GM06990 (cell line): ENCODE measurements around the gene KIAA1755.

ENCODE experiments used
- DNase-seq: peaks from one replicate; pipeline ENCODE4 v3.0.0-alpha.2; 2011; ENCODE audit not compliant: insufficient read length; ENCODE audit errors: extremely low read depth
- H3K27me3 ChIP-seq: replicated peaks from 2 replicates; pipeline ENCODE4 v1.6.0; 2011; ENCODE audit warnings: low read length; ENCODE audit not compliant: control insufficient read depth, insufficient read depth
- H3K36me3 ChIP-seq: 2 replicates; pipeline ENCODE4 v1.5.1; 2011; ENCODE audit warnings: low read length; ENCODE audit not compliant: control insufficient read depth, insufficient read depth
- H3K4me3 ChIP-seq: replicated peaks from 2 replicates; pipeline ENCODE4 v1.5.1; 2011; ENCODE audit warnings: low read depth, mild to moderate bottlenecking, control low read depth, low read length
- TF ChIP-seq, protein P1 (sequence below): IDR thresholded peaks from 2 replicates; pipeline ENCODE4 v1.5.1; 2011; ENCODE audit warnings: low read length, control low read depth, mild to moderate bottlenecking, inconsistent platforms; ENCODE audit not compliant: insufficient read depth, poor library complexity, severe bottlenecking

KIAA1755 gene

GRCh38 chr20:38306379-38306778, 45.8 kb upstream of the KIAA1755 start:
- no peak for DNase-seq
- no peaks in the 10 kb centered on the region; the same call in none of the 2 replicates for H3K27me3 ChIP-seq
- no peaks in the 10 kb centered on the region for H3K36me3 ChIP-seq
- TF ChIP-seq, protein P1, sequence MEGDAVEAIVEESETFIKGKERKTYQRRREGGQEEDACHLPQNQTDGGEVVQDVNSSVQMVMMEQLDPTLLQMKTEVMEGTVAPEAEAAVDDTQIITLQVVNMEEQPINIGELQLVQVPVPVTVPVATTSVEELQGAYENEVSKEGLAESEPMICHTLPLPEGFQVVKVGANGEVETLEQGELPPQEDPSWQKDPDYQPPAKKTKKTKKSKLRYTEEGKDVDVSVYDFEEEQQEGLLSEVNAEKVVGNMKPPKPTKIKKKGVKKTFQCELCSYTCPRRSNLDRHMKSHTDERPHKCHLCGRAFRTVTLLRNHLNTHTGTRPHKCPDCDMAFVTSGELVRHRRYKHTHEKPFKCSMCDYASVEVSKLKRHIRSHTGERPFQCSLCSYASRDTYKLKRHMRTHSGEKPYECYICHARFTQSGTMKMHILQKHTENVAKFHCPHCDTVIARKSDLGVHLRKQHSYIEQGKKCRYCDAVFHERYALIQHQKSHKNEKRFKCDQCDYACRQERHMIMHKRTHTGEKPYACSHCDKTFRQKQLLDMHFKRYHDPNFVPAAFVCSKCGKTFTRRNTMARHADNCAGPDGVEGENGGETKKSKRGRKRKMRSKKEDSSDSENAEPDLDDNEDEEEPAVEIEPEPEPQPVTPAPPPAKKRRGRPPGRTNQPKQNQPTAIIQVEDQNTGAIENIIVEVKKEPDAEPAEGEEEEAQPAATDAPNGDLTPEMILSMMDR = no peak
- H3K4me3 ChIP-seq = no peak overlapping the region

DNA sequence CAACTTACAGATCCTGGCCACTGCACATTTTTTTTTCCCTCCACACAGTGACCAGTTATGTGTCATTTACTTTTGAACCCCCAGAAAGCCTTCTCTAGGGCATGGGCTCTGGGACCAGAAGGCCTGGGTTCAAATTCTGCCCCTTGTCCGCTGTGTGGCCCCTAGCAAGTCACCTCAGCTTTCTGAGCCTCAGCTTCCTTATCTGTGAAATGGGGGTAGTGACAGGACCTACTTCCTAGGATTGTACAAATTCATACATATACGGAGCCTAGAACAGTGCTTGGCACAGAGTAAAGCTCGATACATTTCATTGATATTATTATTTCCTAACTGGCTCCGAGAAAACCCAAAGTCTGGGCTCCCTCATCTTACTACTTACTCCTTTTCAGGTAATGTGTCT, 45.0 kb upstream of the KIAA1755 start:
- H3K27me3 ChIP-seq = no peaks in the 10 kb centered on the region; the same call in none of the 2 replicates
- TF ChIP-seq, protein P1 = no peak
- H3K36me3 ChIP-seq = no peaks in the 10 kb centered on the region
- DNase-seq = no peak
- no peak overlapping the region for H3K4me3 ChIP-seq

GRCh38 chr20:38304845-38305447, 44.4 kb upstream of the KIAA1755 start:
- TF ChIP-seq, protein P1 = peak; percentile 70
- Histone ChIP-seq H3K27me3 (no peaks in the 10 kb centered on the region; the same call in none of the 2 replicates), H3K36me3 (no peaks in the 10 kb centered on the region), H3K4me3 (no peak overlapping the region)
- DNase-seq = no peak

- TF ChIP-seq, protein P1 = no peak
- DNase-seq = no peak
- H3K4me3 ChIP-seq = no peak within 1 kb of the TSS
These were observed 43.4 kb upstream of the KIAA1755 start, which contains the start of gene BPI for GRCh38 chr20:38303908-38304379. TSS of gene BPI (plus strand) at chr20:38304156. CDS start at chr20:38304224, 68 bp downstream.

DNA sequence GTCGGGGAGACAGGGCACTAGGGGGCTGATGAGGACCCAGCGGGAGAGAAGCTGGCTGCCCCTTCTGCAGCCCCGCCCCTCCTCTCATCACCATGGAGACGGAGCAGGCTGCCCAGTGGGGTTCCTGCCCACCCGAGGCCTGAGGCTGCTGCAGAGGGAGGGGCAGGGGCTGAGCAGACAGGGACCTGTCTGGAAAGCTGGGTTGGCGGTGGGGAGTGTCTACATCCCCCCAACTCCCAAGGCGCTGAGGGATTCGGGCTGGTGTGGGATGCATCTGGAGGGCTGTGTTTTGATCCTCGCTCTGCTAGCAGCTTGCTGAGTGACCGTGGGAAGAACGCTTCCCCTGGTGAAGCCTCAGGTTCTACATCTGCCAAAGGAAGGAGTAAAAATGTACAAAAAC, 42.3 kb upstream of the KIAA1755 start:
- H3K27me3 ChIP-seq = no peaks in the 10 kb centered on the region; the same call in none of the 2 replicates
- no peak overlapping the region for H3K4me3 ChIP-seq
- DNase-seq = no peak
- no peaks in the 10 kb centered on the region for H3K36me3 ChIP-seq
- TF ChIP-seq, protein P1 = no peak

More at GRCh38 chr20:38303908-38304379, 43.4 kb upstream of the KIAA1755 start, which contains the start of gene BPI:
- no peaks in the 10 kb centered on the region; the same call in none of the 2 replicates for H3K27me3 ChIP-seq
- H3K36me3 ChIP-seq = no peaks in the 10 kb centered on the region
